T-helper 2 cell treated with Interferon-gamma antibody and Interleukin-4, amounts not matched to agents 100 ng/mL and 5 ng/mL, for 36 hours (primary cell): Measurements from ENCODE around the gene TPRG1. TPM values are rescaled to one million over a fixed set of nuclear protein-coding genes. Genes with fewer than 3 reads are reported as not detected.

ENCODE experiments used
- intact Hi-C: fragments of 100-400 bp; cut with micrococcal nuclease; formaldehyde crosslinking; loops from one replicate; pipeline ENCODE4 v1.15.1; 2023
- total RNA-seq: library from RNA; stranded (reverse); gene quantifications from 2 replicates; pipeline ENCODE4 v1.2.3, GENCODE V29; 2022

TPRG1 gene
- 27.6 and 29.5 TPM in 2 replicates for total RNA-seq

DNA sequence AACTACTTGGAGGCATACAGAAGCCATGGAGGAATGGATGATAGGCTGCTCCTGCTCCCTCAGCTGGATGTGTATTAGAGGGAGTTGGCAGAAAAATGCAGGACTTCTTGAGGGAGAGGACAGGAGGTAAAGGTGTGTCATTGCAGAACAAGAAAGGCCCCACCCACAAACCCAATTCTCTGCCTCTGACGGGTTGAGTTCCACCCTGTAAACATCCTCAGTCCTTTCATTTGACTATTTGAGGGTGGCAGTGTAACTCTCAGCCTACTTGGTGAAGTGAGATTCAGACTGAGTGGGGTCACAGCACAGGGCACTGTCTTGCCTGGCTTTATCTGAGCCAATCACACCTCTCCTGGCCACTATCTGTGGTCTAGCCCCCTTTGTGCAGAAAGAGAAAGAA lies at the start of gene TPRG1:
TSS of gene TPRG1 (plus strand) at position 265 of the 400 bp plus-strand sequence. CDS start 35,414 bp downstream, outside the sequence.
- intact Hi-C loops: no loop called here

DNA sequence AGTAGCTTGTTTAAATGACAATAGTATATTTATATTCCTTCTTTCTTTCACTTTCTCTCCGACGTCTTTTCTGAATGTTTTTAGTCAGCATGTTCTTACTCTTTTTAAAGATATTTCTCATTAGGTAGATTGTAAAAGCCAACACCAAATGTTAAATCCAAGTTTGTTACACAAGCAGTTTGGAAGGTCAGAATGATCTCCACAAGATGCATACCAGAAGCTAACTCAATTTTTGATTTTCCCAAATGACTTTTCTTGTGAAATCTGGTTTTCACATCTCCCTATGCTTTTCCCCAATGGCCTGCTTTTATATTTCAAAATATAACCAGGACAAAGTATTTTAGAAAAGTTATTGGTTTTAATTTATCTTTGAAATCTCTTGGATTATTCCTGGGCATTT lies 49.7 kb upstream of the TPRG1 start:
- intact Hi-C loops: no loop called here

DNA sequence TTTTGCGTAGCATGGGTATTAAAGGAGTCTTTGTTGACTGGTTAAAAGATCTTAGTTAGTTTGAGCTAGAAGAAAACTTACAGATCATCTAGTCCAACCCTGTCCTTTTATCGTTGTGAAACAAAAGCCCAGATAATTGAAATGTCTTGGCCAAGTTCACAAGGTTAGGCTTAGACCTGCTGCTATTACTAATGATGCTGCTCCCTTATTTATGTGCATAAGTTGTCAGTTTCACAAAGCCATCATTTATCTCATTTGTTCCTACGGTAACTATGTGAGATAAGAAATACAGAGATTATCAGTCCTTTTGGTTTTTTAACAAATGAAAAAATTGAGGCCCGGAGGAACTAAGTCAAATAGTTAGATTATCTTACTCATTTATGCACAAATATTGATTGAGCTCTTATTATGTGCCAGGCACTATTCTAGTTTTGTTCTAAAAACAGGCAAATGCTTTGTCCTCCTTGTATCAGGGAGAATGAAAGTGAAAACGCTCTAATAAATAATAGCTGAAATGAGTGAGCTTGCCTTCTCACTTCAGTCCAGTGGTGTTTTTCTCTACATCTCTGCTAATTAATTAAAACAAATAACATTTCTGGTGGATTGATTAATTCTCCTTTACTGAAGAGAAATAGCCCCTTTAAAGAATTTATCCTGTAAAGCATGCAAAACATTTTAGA lies 49.1 kb upstream of the TPRG1 start:
- intact Hi-C loops: no loop called here

DNA sequence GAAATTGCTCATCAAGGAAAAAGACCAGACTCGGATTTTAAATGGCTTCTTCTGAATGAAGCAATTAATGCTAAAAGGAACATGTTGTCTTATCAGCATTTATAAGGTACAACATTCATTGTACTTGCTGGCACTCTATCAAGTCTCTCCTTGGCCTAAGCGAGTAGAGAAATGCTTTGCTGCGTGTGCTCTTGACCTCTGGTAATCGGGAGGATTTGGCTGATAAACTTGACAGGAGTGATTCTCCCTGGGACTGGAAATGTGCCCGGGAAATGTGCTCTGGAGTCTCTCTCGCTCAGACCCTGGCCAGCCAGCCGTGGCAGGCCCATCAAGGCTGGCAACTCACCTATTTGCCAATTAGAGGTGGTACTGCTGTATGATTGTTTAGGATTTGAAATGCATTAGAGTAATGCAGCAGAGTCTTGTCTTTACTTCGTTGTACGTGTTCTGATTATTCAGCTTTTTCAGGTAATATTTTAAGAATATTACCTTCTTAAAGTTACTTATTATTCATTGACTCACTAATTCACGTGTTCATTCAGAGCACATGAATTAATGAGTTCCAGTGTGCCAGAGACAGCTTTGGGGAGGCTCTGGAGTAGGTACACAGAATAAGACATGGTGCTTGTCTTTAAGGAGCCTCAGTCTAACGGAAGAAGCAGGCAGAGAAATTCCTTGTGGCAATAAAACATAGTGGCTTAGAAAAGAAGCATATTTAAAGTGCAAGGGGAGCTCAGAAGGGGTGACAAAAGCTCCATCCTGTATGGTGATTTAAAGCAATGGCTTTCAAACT lies 48.0 kb upstream of the TPRG1 start:
- intact Hi-C loops: no loop called here

DNA sequence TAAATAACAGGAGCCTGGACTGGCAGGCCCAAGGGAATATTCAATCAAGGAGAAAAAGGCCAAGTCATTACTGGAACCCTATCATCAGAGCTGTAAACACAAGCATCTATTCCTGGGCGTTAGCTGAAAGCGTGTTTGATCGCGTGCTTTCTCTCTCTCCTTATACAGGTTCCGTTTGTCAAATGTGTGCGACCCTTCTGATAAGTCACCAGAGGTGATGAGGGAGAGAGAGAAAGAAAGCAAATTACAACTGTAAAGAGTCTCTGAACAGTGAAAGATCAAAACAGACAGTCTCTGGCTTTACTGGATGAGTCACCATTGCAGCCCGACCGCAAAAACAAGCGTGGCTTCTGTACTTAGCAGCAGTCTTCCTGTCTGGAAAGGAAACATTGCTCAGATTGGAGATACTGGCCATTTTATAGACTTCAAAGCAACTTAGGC lies 39.5 kb upstream of the TPRG1 start:
- intact Hi-C loops: loop anchor here (1.0 to 10.0 kb wide), 9 partner anchors 82 to 1765 kb away; partner anchors contain the start of genes LPP and RTP4

DNA sequence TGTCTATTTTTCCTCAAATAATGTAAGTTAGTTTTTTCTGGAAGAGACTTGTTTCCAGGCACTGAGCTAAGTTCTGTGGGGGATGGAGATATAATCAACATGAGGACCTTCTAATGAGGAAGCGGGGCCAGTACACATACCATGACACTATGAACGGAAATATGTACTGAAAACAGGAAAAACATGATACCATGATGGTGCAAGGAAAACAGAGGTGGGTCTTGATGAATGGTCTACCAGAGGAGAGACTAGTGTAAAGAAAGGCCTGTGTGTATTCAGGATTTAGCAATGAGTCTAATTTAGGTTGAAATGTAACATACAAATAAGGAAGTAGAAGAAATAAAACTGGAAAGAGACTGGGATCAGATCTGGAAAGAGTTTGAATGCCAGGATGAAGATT lies 38.9 kb upstream of the TPRG1 start:
- intact Hi-C loops: loop anchor here (1.0 to 10.0 kb wide), 9 partner anchors 83 to 1766 kb away; partner anchors contain the start of genes LPP and RTP4

- intact Hi-C loops: loop anchor here (2.0 to 10.0 kb wide), 7 partner anchors 191 to 1766 kb away; partner anchors contain the start of genes LPP and RTP4
These were observed 38.0 kb upstream of the TPRG1 start for GRCh38 chr3:189133768-189134167.

- intact Hi-C loops: loop anchor here (10.0 kb wide), 2 partner anchors 803 to 1143 kb away; no protein-coding TSS in a partner anchor
These were observed 34.4 kb upstream of the TPRG1 start for GRCh38 chr3:189137416-189137815.

DNA sequence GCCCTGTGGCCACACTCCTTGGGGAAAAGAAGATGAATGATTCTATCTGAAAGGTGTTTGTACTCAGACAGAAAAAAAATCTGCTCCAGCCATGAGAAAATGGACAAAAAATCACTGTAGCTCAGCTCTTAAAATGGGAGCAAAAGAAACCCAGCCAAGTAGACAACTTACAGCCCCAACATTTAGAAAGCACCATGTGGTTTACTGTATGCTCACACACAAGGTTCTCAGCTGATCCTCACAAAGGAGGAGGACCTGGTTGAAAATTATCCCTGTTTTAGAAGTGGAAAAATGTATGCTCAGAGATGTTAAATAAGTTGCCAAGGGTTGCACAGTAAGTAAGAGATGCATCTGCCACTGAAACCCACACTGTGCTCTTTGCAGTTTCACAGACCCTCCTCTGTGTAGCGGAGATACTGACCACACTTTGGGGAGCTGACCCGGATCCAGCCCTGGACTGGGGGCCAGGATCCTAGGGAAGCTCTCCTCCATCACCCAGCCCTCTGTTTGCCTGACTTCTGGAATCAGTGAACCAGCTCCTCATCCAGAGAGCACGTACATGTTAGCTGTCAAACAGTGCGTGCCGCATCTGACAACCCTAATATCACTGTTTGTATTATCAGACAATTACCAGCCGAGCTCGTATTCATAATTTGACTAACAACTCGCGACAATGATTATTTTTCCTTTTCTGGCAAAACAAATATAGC lies 32.7 kb upstream of the TPRG1 start:
- intact Hi-C loops: loop anchor here (10.0 kb wide), 2 partner anchors 804 to 1144 kb away; no protein-coding TSS in a partner anchor

DNA sequence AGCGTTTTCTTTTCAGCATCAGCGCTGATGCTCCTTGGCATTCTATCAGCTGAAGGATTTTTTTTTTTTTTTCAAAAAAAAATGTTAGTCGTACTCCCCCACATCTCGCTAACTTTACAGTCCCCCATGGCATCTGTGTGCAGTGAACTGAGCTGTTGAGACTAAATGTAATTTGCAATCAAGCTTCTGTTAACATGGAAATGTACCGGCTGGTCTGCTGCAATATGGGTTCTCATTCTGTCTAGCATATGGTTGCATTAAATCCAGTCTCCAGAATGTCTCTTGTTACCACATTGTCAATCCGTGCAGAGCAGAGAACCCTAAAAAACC lies 32.2 kb upstream of the TPRG1 start:
- intact Hi-C loops: loop anchor here (10.0 kb wide), 2 partner anchors 805 to 1145 kb away; no protein-coding TSS in a partner anchor

- intact Hi-C loops: loop anchor here (10.0 kb wide), 1 partner anchor 388 kb away; no protein-coding TSS in a partner anchor
These were observed 29.2 kb upstream of the TPRG1 start for GRCh38 chr3:189142527-189142926.

DNA sequence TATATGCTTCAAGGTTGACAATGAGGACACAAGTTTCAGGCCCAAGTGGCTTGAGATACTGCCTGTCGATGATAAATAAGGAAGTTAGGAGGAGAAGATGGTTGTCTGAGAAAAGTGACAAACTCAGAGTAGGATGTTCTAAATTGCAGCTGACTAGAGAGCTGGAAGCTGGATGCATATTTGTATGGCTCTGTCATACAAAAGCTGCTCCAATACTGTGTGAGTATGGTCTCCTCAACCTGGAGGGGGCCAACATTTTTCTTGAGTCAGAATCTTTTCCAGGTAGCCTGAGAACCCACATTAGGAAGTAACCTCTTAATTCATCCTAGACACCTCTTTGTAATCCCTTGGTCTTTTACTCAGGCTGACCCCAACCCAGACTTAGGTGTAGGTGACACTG lies 28.4 kb upstream of the TPRG1 start:
- intact Hi-C loops: loop anchor here (10.0 kb wide), 1 partner anchor 389 kb away; no protein-coding TSS in a partner anchor

GRCh38 chr3:189143771-189144170 lies 28.0 kb upstream of the TPRG1 start:
- intact Hi-C loops: loop anchor here (1.0 to 10.0 kb wide), 3 partner anchors 102 to 1403 kb away; no protein-coding TSS in a partner anchor

DNA sequence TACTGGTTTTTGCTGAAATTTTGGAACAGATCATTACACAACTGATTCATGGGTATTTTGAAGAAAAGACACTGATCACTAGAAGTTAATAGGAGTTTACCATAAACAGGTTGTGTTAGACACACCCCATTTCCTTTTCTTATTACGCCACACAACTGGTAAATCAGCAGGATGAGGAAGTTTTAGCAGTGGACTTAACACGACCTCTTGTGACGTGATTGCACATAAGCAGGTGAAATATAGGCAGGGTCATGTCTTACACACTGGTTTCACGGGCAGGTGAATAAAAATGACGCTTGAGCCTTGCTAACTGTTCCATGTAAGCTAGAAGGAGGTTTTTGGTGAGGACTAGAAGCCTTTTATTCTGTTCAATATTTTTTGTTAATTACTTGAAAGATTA lies 27.1 kb upstream of the TPRG1 start:
- intact Hi-C loops: loop anchor here (1.0 to 10.0 kb wide), 4 partner anchors 103 to 1404 kb away; no protein-coding TSS in a partner anchor

GRCh38 chr3:189146848-189147247 lies 24.9 kb upstream of the TPRG1 start:
- intact Hi-C loops: loop anchor here (5.0 to 10.0 kb wide), 2 partner anchors 392 to 800 kb away; no protein-coding TSS in a partner anchor

DNA sequence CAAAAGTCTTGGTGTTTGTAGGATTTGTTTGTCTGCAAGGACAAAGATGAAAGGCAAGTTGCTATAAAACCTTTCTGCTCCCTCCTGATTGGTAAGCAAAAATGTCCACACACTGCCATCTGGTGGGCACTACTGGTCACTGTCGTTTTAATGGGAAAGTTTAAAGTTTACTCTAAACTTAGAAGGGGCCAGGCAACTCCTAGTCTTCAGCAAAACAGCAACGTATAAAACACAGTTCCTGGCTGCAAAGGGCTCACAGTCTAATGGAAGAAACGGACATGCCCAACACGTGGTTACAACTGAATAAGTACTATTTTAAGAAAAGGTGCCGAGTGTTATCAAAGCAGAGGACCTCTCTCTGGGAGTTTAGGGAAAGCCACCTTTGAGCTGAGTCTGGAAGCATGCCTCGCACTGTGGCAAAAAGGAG lies 23.7 kb upstream of the TPRG1 start:
- intact Hi-C loops: loop anchor here (1.0 to 10.0 kb wide), 6 partner anchors 107 to 1408 kb away; no protein-coding TSS in a partner anchor

DNA sequence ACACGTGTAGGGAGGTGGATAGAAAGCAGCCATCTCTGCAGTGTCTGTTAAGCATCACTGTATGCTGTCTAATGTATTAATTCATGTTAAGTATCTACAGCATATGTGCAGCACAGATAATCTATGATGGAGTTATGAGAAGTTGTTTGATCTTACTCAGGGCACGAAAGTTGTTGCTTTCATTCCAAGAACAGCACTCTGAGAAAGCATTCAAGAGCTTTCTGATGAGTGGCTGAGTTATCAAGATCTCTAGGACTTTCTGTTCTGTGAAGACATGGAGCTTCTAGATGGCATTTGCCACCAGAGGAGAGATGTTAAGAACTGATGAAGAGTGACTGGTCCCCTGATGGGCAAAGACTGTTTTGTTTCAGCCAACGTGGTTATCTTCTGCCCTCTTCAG lies 22.6 kb upstream of the TPRG1 start:
- intact Hi-C loops: loop anchor here (2.0 to 10.0 kb wide), 4 partner anchors 194 to 798 kb away; no protein-coding TSS in a partner anchor

GRCh38 chr3:189157232-189158007 lies 14.4 kb upstream of the TPRG1 start:
- intact Hi-C loops: no loop called here

- intact Hi-C loops: no loop called here
These were observed 13.7 kb upstream of the TPRG1 start for GRCh38 chr3:189158034-189158433.
